HEK293 (cell line): ENCODE measurements around the gene KRT9.

Experiments used
- CTCF ChIA-PET: fragments of 350-600 bp; formaldehyde crosslinking; extraction: SDS; loops from one replicate; lab custom pipeline; 2021; ENCODE audit warnings: antibody characterized with exemption; lab: Yijun Ruan, JAX
- POLR2A ChIA-PET: fragments of 300-600 bp; formaldehyde crosslinking; extraction: SDS; loops from one replicate; lab custom pipeline; 2020; ENCODE audit warnings: antibody characterized with exemption, inconsistent platforms; lab: Yijun Ruan, JAX
- H3K27ac ChIP-seq: fragments of 200-500 bp; sonication (Bioruptor generic); 2 replicates; pipeline ENCODE4 v1.5.1; 2014; ENCODE audit warnings: low read depth, low read length, control low read depth, inconsistent platforms; ENCODE audit errors: extremely low read depth
- H3K36me3 ChIP-seq, 2 experiments: fragments of 200-500 bp in 1 of 2; sonication (Bioruptor generic) in 1 of 2; 1 replicate in 1 of 2; 2 replicates in 1 of 2; pipeline ENCODE4 v1.5.1; 2014 to 2017; ENCODE audit warnings: inconsistent platforms in 2 of 2, low read length in 2 of 2; ENCODE audit not compliant: control insufficient read depth in 2 of 2, insufficient read depth in 1 of 2
- H3K4me1 ChIP-seq: fragments of 200-500 bp; sonication (Bioruptor generic); 2 replicates; pipeline ENCODE4 v1.5.1; 2014; ENCODE audit warnings: mild to moderate bottlenecking, low read length, inconsistent platforms; ENCODE audit not compliant: control insufficient read depth, insufficient read depth
- H3K4me3 ChIP-seq: 2 replicates; pipeline ENCODE4 v1.5.1; 2011; ENCODE audit warnings: low read depth, mild to moderate bottlenecking, control low read depth, low read length, moderate library complexity
- H3K9me3 ChIP-seq: fragments of 200-500 bp; sonication (Bioruptor generic); 2 replicates; pipeline ENCODE4 v1.5.1; 2014; ENCODE audit warnings: low read depth, low read length, inconsistent platforms; ENCODE audit not compliant: control insufficient read depth, insufficient read depth
- BCL11A ChIP-seq: fragments of 450-650 bp; formaldehyde crosslinking; IDR thresholded peaks from 2 replicates; pipeline ENCODE4 v1.5.1; 2016; ENCODE audit warnings: low read depth, missing biosample characterization, missing genetic modification characterization
- RBAK ChIP-seq: fragments of 450-650 bp; formaldehyde crosslinking; IDR thresholded peaks from 2 replicates; pipeline ENCODE4 v1.5.1; 2016; ENCODE audit warnings: missing biosample characterization, missing genetic modification characterization
- TCF7L2 ChIP-seq: IDR thresholded peaks from 2 replicates; pipeline ENCODE4 v1.6.1; 2011; ENCODE audit warnings: low read depth, mild to moderate bottlenecking, inconsistent platforms, low read length, moderate library complexity, borderline replicate concordance
- ZIC2 ChIP-seq: fragments of 450-650 bp; formaldehyde crosslinking; IDR thresholded peaks from 2 replicates; pipeline ENCODE4 v1.5.1; 2016; ENCODE audit warnings: missing biosample characterization, missing genetic modification characterization
- ZNF114 ChIP-seq: fragments of 450-650 bp; formaldehyde crosslinking; IDR thresholded peaks from 2 replicates; pipeline ENCODE4 v1.5.0; 2017; ENCODE audit warnings: missing biosample characterization, missing genetic modification characterization
- ZNF202 ChIP-seq: fragments of 450-650 bp; formaldehyde crosslinking; IDR thresholded peaks from 2 replicates; pipeline ENCODE4 v1.5.1; 2016; ENCODE audit warnings: missing biosample characterization, missing genetic modification characterization, borderline replicate concordance
- ZNF292 ChIP-seq: fragments of 450-650 bp; formaldehyde crosslinking; IDR thresholded peaks from 2 replicates; pipeline ENCODE4 v1.5.1; 2016; ENCODE audit warnings: low read depth, missing biosample characterization, missing genetic modification characterization, borderline replicate concordance
- ZNF341 ChIP-seq: fragments of 450-650 bp; formaldehyde crosslinking; IDR thresholded peaks from 2 replicates; pipeline ENCODE4; 2016; ENCODE audit warnings: low read depth, missing biosample characterization, missing genetic modification characterization
- ZNF404 ChIP-seq: fragments of 450-650 bp; formaldehyde crosslinking; IDR thresholded peaks from 2 replicates; pipeline ENCODE4 v1.5.1; 2017; ENCODE audit warnings: missing biosample characterization, missing genetic modification characterization
- ZNF426 ChIP-seq: fragments of 450-650 bp; formaldehyde crosslinking; IDR thresholded peaks from 2 replicates; pipeline ENCODE4 v1.5.1; 2017; ENCODE audit warnings: missing biosample characterization, missing genetic modification characterization, mild to moderate bottlenecking, inconsistent platforms, moderate library complexity
- ZNF544 ChIP-seq: fragments of 450-650 bp; formaldehyde crosslinking; IDR thresholded peaks from 2 replicates; pipeline ENCODE4 v1.5.0; 2017; ENCODE audit warnings: missing biosample characterization, missing genetic modification characterization
- ZNF561 ChIP-seq: fragments of 450-650 bp; IDR thresholded peaks from 2 replicates; pipeline ENCODE4 v1.5.1; 2018; ENCODE audit warnings: missing biosample characterization, missing genetic modification characterization, borderline replicate concordance
- ZNF629 ChIP-seq: fragments of 450-650 bp; formaldehyde crosslinking; IDR thresholded peaks from 2 replicates; pipeline ENCODE4 v1.5.1; 2017; ENCODE audit warnings: missing biosample characterization, missing genetic modification characterization
- ZNF701 ChIP-seq: fragments of 450-650 bp; formaldehyde crosslinking; IDR thresholded peaks from 2 replicates; pipeline ENCODE4 v1.5.1; 2016; ENCODE audit warnings: missing biosample characterization, missing genetic modification characterization
- TF ChIP-seq, protein P1 (sequence below): fragments of 450-650 bp; formaldehyde crosslinking; IDR thresholded peaks from 2 replicates; pipeline ENCODE4 v1.5.1; 2016; ENCODE audit warnings: missing biosample characterization, missing genetic modification characterization, borderline replicate concordance
- TF ChIP-seq, protein P2 (sequence below): fragments of 450-650 bp; formaldehyde crosslinking; IDR thresholded peaks from 2 replicates; pipeline ENCODE4 v1.5.1; 2016; ENCODE audit warnings: missing biosample characterization, missing genetic modification characterization, low read depth
- TF ChIP-seq, protein P3 (sequence below): fragments of 450-650 bp; formaldehyde crosslinking; IDR thresholded peaks from 2 replicates; pipeline ENCODE4 v1.5.1; 2017; ENCODE audit warnings: missing biosample characterization, missing genetic modification characterization
- TF ChIP-seq, protein P4 (sequence below): fragments of 450-650 bp; formaldehyde crosslinking; IDR thresholded peaks from 2 replicates; pipeline ENCODE4 v1.5.0; 2017; ENCODE audit warnings: missing biosample characterization, missing genetic modification characterization, borderline replicate concordance
- TF ChIP-seq, protein P5 (sequence below): fragments of 450-650 bp; formaldehyde crosslinking; IDR thresholded peaks from 2 replicates; pipeline ENCODE4 v1.5.1; 2016; ENCODE audit warnings: missing biosample characterization, missing genetic modification characterization

KRT9 gene

DNA sequence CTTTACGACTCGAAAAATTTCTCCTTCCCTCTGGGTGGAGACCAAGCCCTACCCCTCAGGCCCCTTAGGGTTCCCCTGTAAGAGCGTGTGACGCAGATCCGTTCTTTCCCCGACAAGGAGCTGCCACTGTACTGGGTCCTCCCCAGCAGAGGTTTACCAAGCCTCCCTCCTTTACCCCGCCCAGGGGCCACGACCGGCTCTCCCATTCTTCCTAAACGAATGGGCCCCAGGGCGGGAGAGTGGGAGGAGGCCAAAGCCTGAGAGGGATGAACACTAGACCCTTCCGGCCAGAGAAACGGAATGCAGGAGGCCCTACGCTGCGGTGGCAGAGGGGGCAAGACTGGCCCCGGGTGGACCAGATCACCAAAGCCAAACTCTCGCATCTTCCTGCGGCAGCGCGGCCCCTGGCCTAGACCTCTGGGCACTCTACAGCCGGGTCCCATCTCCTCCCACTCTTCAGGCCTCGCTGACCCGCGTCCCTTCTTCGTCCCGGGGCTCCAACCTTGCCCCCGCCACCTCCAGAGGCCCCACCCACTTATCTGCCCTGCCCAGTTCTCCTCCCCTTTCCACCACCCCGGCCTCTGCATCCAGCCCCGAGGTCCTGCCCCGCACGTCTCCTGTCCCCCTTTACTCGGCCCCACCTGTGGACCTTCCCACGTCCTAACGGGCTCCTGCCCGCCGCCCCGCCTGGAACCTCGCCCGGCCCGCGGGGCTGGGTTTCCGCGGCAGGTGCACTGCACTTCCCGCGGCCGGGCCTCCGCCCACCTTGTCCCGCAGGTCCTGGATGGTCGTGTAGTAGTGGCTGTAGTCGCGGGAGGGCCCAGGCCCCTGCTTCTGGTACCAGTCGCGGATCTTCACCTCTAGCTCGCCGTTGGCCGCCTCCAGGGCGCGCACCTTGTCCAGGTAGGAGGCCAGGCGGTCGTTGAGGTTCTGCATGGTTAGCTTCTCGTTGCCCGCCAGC is 44.5 kb downstream of the KRT9 start (continued):
- TF ChIP-seq, protein P1, sequence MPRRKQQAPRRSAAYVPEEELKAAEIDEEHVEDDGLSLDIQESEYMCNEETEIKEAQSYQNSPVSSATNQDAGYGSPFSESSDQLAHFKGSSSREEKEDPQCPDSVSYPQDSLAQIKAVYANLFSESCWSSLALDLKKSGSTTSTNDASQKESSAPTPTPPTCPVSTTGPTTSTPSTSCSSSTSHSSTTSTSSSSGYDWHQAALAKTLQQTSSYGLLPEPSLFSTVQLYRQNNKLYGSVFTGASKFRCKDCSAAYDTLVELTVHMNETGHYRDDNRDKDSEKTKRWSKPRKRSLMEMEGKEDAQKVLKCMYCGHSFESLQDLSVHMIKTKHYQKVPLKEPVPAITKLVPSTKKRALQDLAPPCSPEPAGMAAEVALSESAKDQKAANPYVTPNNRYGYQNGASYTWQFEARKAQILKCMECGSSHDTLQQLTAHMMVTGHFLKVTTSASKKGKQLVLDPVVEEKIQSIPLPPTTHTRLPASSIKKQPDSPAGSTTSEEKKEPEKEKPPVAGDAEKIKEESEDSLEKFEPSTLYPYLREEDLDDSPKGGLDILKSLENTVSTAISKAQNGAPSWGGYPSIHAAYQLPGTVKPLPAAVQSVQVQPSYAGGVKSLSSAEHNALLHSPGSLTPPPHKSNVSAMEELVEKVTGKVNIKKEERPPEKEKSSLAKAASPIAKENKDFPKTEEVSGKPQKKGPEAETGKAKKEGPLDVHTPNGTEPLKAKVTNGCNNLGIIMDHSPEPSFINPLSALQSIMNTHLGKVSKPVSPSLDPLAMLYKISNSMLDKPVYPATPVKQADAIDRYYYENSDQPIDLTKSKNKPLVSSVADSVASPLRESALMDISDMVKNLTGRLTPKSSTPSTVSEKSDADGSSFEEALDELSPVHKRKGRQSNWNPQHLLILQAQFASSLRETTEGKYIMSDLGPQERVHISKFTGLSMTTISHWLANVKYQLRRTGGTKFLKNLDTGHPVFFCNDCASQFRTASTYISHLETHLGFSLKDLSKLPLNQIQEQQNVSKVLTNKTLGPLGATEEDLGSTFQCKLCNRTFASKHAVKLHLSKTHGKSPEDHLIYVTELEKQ: no peak
- TF ChIP-seq, protein P2, sequence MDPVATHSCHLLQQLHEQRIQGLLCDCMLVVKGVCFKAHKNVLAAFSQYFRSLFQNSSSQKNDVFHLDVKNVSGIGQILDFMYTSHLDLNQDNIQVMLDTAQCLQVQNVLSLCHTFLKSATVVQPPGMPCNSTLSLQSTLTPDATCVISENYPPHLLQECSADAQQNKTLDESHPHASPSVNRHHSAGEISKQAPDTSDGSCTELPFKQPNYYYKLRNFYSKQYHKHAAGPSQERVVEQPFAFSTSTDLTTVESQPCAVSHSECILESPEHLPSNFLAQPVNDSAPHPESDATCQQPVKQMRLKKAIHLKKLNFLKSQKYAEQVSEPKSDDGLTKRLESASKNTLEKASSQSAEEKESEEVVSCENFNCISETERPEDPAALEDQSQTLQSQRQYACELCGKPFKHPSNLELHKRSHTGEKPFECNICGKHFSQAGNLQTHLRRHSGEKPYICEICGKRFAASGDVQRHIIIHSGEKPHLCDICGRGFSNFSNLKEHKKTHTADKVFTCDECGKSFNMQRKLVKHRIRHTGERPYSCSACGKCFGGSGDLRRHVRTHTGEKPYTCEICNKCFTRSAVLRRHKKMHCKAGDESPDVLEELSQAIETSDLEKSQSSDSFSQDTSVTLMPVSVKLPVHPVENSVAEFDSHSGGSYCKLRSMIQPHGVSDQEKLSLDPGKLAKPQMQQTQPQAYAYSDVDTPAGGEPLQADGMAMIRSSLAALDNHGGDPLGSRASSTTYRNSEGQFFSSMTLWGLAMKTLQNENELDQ (tag by site-specific recombination): no peak
- TF ChIP-seq ZNF561 (tag by site-specific recombination): peak; percentile 33; the same call in 1 of the 2 replicates
- TF ChIP-seq BCL11A (tag by site-specific recombination): peak; percentile 67
- TF ChIP-seq ZNF114: no peak
- TF ChIP-seq, all 188 proteins: peak for 33

DNA sequence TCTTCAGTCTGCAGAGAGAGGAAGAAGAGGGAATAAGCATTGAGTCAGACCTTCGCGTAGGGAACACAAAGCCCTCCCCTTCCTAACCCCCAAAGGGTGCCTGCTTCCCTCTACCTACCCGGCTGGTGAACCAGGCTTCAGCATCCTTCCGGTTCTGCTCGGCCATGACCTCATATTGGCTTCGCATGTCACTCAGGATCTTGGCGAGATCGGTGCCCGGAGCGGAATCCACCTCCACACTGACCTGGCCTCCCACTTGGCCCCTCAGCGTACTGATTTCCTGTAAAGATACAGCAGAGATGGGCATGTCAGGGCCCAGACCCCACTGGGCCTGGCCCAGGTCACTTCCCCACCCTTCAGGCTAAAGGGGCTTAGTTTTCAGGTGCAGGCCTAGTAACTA is 47.6 kb downstream of the KRT9 start:
- ChIA-PET POLR2A (no interaction called here), CTCF (interaction anchor here (1.0 to 3.1 kb wide), 3 partner anchors 25 to 143 kb away, joined by 5 to 25 read pairs (median 7); no protein-coding TSS in a partner anchor)
- TF ChIP-seq ZNF292 (no peak), ZNF544 (tag by site-specific recombination) (no peak), ZNF629 (tag by site-specific recombination) (no peak), ZNF341 (tag by site-specific recombination) (no peak), TCF7L2 (no peak), RBAK (tag by site-specific recombination) (no peak), ZNF404 (tag by site-specific recombination) (no peak), ZNF701 (no peak), ZIC2 (tag by site-specific recombination) (no peak), ZNF202 (tag by site-specific recombination) (no peak), ZNF426 (tag by site-specific recombination) (no peak)
- TF ChIP-seq, protein P3, sequence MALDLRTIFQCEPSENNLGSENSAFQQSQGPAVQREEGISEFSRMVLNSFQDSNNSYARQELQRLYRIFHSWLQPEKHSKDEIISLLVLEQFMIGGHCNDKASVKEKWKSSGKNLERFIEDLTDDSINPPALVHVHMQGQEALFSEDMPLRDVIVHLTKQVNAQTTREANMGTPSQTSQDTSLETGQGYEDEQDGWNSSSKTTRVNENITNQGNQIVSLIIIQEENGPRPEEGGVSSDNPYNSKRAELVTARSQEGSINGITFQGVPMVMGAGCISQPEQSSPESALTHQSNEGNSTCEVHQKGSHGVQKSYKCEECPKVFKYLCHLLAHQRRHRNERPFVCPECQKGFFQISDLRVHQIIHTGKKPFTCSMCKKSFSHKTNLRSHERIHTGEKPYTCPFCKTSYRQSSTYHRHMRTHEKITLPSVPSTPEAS (tag by site-specific recombination): no peak
- TF ChIP-seq, protein P4, sequence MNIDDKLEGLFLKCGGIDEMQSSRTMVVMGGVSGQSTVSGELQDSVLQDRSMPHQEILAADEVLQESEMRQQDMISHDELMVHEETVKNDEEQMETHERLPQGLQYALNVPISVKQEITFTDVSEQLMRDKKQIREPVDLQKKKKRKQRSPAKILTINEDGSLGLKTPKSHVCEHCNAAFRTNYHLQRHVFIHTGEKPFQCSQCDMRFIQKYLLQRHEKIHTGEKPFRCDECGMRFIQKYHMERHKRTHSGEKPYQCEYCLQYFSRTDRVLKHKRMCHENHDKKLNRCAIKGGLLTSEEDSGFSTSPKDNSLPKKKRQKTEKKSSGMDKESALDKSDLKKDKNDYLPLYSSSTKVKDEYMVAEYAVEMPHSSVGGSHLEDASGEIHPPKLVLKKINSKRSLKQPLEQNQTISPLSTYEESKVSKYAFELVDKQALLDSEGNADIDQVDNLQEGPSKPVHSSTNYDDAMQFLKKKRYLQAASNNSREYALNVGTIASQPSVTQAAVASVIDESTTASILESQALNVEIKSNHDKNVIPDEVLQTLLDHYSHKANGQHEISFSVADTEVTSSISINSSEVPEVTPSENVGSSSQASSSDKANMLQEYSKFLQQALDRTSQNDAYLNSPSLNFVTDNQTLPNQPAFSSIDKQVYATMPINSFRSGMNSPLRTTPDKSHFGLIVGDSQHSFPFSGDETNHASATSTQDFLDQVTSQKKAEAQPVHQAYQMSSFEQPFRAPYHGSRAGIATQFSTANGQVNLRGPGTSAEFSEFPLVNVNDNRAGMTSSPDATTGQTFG: no peak
- TF ChIP-seq, protein P5, sequence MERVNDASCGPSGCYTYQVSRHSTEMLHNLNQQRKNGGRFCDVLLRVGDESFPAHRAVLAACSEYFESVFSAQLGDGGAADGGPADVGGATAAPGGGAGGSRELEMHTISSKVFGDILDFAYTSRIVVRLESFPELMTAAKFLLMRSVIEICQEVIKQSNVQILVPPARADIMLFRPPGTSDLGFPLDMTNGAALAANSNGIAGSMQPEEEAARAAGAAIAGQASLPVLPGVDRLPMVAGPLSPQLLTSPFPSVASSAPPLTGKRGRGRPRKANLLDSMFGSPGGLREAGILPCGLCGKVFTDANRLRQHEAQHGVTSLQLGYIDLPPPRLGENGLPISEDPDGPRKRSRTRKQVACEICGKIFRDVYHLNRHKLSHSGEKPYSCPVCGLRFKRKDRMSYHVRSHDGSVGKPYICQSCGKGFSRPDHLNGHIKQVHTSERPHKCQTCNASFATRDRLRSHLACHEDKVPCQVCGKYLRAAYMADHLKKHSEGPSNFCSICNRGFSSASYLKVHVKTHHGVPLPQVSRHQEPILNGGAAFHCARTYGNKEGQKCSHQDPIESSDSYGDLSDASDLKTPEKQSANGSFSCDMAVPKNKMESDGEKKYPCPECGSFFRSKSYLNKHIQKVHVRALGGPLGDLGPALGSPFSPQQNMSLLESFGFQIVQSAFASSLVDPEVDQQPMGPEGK: no peak
- H3K4me3 ChIP-seq: no peak overlapping the region
- no peaks in the 10 kb centered on the region for H3K9me3 ChIP-seq
- peaks cover 19% of the 10 kb centered on the region for H3K4me1 ChIP-seq
- H3K27ac ChIP-seq: no peak overlapping the region
- H3K36me3 ChIP-seq: peaks cover 0 to 4% of the 10 kb centered on the region in 2 experiments; a peak in 2 of 3 replicates
